GM23248 (cell line): ENCODE data around the gene RPRD2.

ENCODE experiments used
- EZH2 ChIP-seq: fragments of 200-600 bp; sonication (generic); IDR thresholded peaks from 2 replicates; pipeline ENCODE4 v1.6.1; 2018; ENCODE audit warnings: antibody characterized with exemption, mild to moderate bottlenecking; ENCODE audit not compliant: insufficient read depth, poor library complexity, severe bottlenecking
- EZH2phosphoT487 ChIP-seq: fragments of 200-600 bp; sonication (generic); IDR thresholded peaks from 2 replicates; pipeline ENCODE4 v1.6.1; 2018; ENCODE audit warnings: antibody characterized with exemption, moderate library complexity, mild to moderate bottlenecking, low read depth; ENCODE audit not compliant: insufficient read depth

GRCh38 chr1:150406483-150406882 lies 42.5 kb downstream of the RPRD2 start:
- TF ChIP-seq EZH2phosphoT487 (no peak), EZH2 (no peak)
